ENCODE data around the gene TMEM86A.

The TMEM86A gene

GRCh38 chr11:18697576-18697975 lies 1.0 kb upstream of the TMEM86A start:
- TF ChIP-seq GATA3 (IDR thresholded peaks at IDR 0.05; ENCODE audit: low read depth, low read length): no peak
- no peak for TF ChIP-seq GATA2 (IDR thresholded peaks at IDR 0.05; ENCODE audit: low read depth, low read length)

- TF ChIP-seq GATA2 (IDR thresholded peaks at IDR 0.05; ENCODE audit: low read depth, low read length): no peak
- TF ChIP-seq GATA3 (IDR thresholded peaks at IDR 0.05; ENCODE audit: low read depth, low read length): no peak
Observed at GRCh38 chr11:18699269-18699596, 654 bp downstream of the TMEM86A start.

- TF ChIP-seq GATA2 (IDR thresholded peaks at IDR 0.05; ENCODE audit: low read depth, low read length) (no peak), GATA3 (IDR thresholded peaks at IDR 0.05; ENCODE audit: low read depth, low read length) (no peak)
Observed at GRCh38 chr11:18699848-18700261, 1.3 kb downstream of the TMEM86A start.

- no peak for TF ChIP-seq GATA3 (IDR thresholded peaks at IDR 0.05; ENCODE audit: low read depth, low read length)
- no peak for TF ChIP-seq GATA2 (IDR thresholded peaks at IDR 0.05; ENCODE audit: low read depth, low read length)
Observed at GRCh38 chr11:18700375-18700774, 1.8 kb downstream of the TMEM86A start.

GRCh38 chr11:18700872-18701271 lies 2.3 kb downstream of the TMEM86A start:
- TF ChIP-seq GATA3 (IDR thresholded peaks at IDR 0.05; ENCODE audit: low read depth, low read length) (no peak), GATA2 (IDR thresholded peaks at IDR 0.05; ENCODE audit: low read depth, low read length) (no peak)

- TF ChIP-seq GATA2 (IDR thresholded peaks at IDR 0.05; ENCODE audit: low read depth, low read length) (no peak), GATA3 (IDR thresholded peaks at IDR 0.05; ENCODE audit: low read depth, low read length) (no peak)
Observed at GRCh38 chr11:18701614-18702216, 3.1 kb downstream of the TMEM86A start.

GRCh38 chr11:18703001-18703763 lies 4.6 kb downstream of the TMEM86A start:
- TF ChIP-seq GATA2 (IDR thresholded peaks at IDR 0.05; ENCODE audit: low read depth, low read length) (no peak), GATA3 (IDR thresholded peaks at IDR 0.05; ENCODE audit: low read depth, low read length) (no peak)

GRCh38 chr11:18704045-18704645 lies 5.6 kb downstream of the TMEM86A start:
- TF ChIP-seq GATA3 (IDR thresholded peaks at IDR 0.05; ENCODE audit: low read depth, low read length): no peak
- TF ChIP-seq GATA2 (IDR thresholded peaks at IDR 0.05; ENCODE audit: low read depth, low read length): no peak

GRCh38 chr11:18704698-18705097 lies 6.1 kb downstream of the TMEM86A start:
- TF ChIP-seq GATA2 (IDR thresholded peaks at IDR 0.05; ENCODE audit: low read depth, low read length) (no peak), GATA3 (IDR thresholded peaks at IDR 0.05; ENCODE audit: low read depth, low read length) (no peak)

GRCh38 chr11:18705651-18706281 lies 7.2 kb downstream of the TMEM86A start:
- TF ChIP-seq GATA2 (IDR thresholded peaks at IDR 0.05; ENCODE audit: low read depth, low read length) (no peak), GATA3 (IDR thresholded peaks at IDR 0.05; ENCODE audit: low read depth, low read length) (no peak)

- TF ChIP-seq GATA2 (IDR thresholded peaks at IDR 0.05; ENCODE audit: low read depth, low read length) (no peak; the same call in 1 of the 2 replicates), GATA3 (IDR thresholded peaks at IDR 0.05; ENCODE audit: low read depth, low read length) (no peak)
Observed at GRCh38 chr11:18706330-18707243, 8.0 kb downstream of the TMEM86A start.

- no peak for TF ChIP-seq GATA2 (IDR thresholded peaks at IDR 0.05; ENCODE audit: low read depth, low read length)
- no peak for TF ChIP-seq GATA3 (IDR thresholded peaks at IDR 0.05; ENCODE audit: low read depth, low read length)
Observed at GRCh38 chr11:18707811-18708340, 9.3 kb downstream of the TMEM86A start.

- no peak for TF ChIP-seq GATA3 (IDR thresholded peaks at IDR 0.05; ENCODE audit: low read depth, low read length)
- no peak for TF ChIP-seq GATA2 (IDR thresholded peaks at IDR 0.05; ENCODE audit: low read depth, low read length)
Observed at GRCh38 chr11:18709414-18709813, 10.8 kb downstream of the TMEM86A start.
